NT2/D1 (cell line): ENCODE measurements around the gene PLXNA4.

Experiments
- DNase-seq: peaks from one replicate; pipeline ENCODE4 v3.0.0-alpha.2; 2011; ENCODE audit warnings: low read depth, low spot score
- H3K27me3 ChIP-seq: 2 replicates; pipeline ENCODE4 v1.6.0; 2011; ENCODE audit warnings: mild to moderate bottlenecking; ENCODE audit not compliant: insufficient read length, insufficient read depth
- H3K36me3 ChIP-seq: 2 replicates; pipeline ENCODE4 v1.6.1; 2011; ENCODE audit warnings: mild to moderate bottlenecking, low read length, mixed read lengths; ENCODE audit not compliant: insufficient read depth, insufficient read length
- H3K4me1 ChIP-seq: 2 replicates; pipeline ENCODE4 v1.5.1; 2011; ENCODE audit not compliant: insufficient read depth, insufficient read length
- H3K4me3 ChIP-seq: 2 replicates; pipeline ENCODE4 v1.5.1; 2011; ENCODE audit warnings: low read depth; ENCODE audit not compliant: insufficient read length
- H3K9ac ChIP-seq: 2 replicates; pipeline ENCODE4 v1.6.0; 2011; ENCODE audit warnings: low read depth; ENCODE audit not compliant: insufficient read length
- H3K9me3 ChIP-seq: 2 replicates; pipeline ENCODE4 v1.5.1; 2011; ENCODE audit warnings: mild to moderate bottlenecking, low read length; ENCODE audit not compliant: insufficient read depth
- SUZ12 ChIP-seq: IDR thresholded peaks from 2 replicates; pipeline ENCODE4 v1.6.1; 2011; ENCODE audit not compliant: insufficient read length, insufficient read depth; ENCODE audit errors: extremely low read depth
- YY1 ChIP-seq: IDR thresholded peaks from 2 replicates; pipeline ENCODE4 v1.6.1; 2011; ENCODE audit not compliant: insufficient read length, insufficient read depth
- ZNF274 ChIP-seq: IDR thresholded peaks from 2 replicates; pipeline ENCODE4 v1.6.1; 2011; ENCODE audit warnings: mild to moderate bottlenecking, low read depth, low read length

Gene PLXNA4

DNA sequence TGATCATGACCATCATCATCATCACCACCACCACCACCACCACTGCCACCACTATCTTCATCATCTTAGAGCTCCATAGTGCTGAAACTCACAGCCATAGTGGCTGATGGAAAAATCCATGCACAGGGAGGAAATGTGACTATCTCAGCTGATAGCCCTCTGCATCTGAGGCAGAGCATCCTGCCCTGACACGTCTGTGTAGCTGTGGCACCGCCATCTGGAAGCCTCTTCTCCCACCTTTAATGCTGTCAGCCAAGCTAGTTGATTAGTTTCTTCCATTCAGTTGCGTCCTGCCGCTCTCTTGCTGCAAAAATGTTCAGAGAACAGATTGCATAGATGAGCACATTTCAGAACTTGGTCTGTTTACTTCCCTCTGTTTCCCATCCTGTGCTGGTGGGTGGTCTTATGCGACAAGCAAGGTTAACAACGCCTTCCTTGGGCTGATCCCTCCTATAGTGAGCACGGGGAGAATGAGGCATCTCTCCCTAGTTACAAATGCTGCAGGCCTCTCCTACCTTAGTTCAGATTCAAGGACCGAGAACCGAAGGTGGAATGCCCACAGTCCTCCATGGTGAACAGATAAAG lies 478.6 kb downstream of the PLXNA4 start:
- Histone ChIP-seq H3K27me3 (no peaks in the 10 kb centered on the region), H3K36me3 (no peaks in the 10 kb centered on the region), H3K4me1 (no peaks in the 10 kb centered on the region), H3K9me3 (no peaks in the 10 kb centered on the region), H3K4me3 (no peak overlapping the region), H3K9ac (no peak overlapping the region)
- TF ChIP-seq YY1 (no peak), SUZ12 (no peak)
- DNase-seq = no peak

DNA sequence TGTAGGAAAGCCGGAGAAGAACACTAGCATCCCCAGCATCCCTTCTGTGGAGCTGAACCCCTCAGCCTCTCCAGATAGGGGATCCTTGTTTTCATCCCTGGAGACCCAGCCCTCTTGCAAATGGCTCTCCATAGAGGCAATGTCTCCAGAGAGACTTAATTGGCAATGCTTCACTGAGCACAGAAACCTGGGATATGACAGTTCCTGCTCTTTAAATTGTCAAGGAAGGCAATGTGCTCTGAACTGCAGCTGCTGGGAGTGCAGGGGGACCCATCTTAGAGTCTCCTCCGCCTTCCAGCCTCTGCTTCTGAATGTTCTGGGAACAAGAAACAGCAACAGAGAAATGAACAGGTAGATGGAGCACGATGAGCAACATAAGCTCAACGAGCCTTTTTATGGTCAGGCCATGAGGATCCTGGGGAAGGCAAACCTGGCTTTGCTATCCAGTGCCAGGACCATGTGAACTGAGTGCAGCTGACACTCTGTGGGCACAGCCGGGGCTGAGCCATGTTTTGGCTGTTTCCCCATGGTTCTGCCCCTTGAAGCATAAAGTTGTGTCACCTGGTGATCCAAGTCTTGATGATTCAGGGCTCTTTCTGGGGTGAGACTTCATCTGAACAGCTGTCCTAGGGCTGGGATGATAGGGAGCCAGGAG lies 481.0 kb downstream of the PLXNA4 start:
- H3K4me1 ChIP-seq = no peaks in the 10 kb centered on the region
- H3K9ac ChIP-seq = no peak overlapping the region
- H3K4me3 ChIP-seq = no peak overlapping the region
- no peaks in the 10 kb centered on the region for H3K9me3 ChIP-seq
- no peak for DNase-seq
- peaks cover 4% of the 10 kb centered on the region for H3K27me3 ChIP-seq
- H3K36me3 ChIP-seq = no peaks in the 10 kb centered on the region
- TF ChIP-seq ZNF274 = no peak
- TF ChIP-seq SUZ12 = no peak
- TF ChIP-seq YY1 = no peak

DNA sequence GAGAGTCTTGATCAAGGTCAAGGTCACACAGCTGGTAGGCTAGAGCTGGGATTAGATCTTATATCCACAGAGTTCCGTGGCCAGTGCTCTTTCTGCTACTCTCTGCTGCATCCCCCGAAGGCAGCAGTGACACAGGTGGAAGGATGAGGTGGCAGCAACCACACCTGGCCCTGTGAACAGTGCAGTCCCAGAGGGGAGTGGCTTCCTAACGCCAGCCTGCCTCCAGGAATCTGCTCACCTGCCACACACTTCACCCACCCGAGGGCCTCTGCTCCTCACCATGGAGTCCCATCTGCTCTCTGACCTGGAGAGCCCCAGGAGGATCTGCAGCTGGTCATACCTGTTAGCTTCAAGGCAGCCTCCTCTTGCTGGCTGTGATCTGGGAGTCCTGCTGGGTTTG lies 484.2 kb downstream of the PLXNA4 start:
- no peaks in the 10 kb centered on the region for H3K36me3 ChIP-seq
- no peak for TF ChIP-seq YY1
- no peak for TF ChIP-seq ZNF274
- no peak for TF ChIP-seq SUZ12
- no peak overlapping the region for H3K9ac ChIP-seq
- H3K9me3 ChIP-seq = no peaks in the 10 kb centered on the region
- H3K27me3 ChIP-seq = peaks cover 4% of the 10 kb centered on the region
- no peaks in the 10 kb centered on the region for H3K4me1 ChIP-seq
- no peak overlapping the region for H3K4me3 ChIP-seq
- no peak for DNase-seq

DNA sequence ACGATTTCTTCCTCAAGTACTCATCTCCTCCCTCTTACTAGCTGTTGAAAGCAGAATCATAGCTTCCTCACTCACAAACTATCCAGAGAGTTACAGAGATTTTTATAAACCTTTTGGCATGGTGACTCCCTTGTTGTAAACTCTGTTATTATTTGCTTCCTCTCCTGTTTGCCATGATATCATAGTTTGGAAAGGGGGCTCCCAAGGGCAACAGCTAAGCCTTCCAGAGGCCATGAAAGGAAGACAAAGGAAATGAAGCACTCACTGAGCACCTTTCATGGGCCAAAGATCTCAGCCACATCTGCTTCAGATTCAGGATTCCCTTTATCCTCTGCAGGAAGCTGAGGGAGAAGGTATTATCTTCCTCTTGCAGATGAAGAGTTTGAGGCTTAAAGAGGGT lies 484.6 kb downstream of the PLXNA4 start:
- no peak for DNase-seq
- no peaks in the 10 kb centered on the region for H3K4me1 ChIP-seq
- H3K9me3 ChIP-seq = no peaks in the 10 kb centered on the region
- no peaks in the 10 kb centered on the region for H3K36me3 ChIP-seq
- H3K27me3 ChIP-seq = peaks cover 4% of the 10 kb centered on the region
- no peak overlapping the region for H3K4me3 ChIP-seq
- TF ChIP-seq ZNF274 = no peak
- TF ChIP-seq YY1 = no peak
- no peak for TF ChIP-seq SUZ12
- no peak overlapping the region for H3K9ac ChIP-seq

DNA sequence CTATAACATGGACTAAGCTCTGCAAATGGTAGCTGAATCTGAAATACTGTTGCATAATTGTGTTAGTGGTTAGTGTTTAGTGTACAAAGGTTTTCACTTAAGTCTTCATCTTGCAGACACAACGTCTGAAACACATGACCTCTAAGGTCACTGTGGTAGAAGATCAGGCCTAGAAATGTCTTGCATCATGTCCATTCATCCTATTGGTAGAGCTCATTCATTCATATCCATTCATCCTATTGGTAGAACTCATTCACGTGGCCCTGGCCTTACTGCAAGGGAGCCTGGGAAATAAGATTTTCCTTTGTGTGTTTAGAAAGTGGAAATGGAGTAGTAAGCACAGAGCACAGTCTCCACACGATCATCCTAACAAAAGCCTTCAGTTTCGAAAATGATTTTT lies 485.8 kb downstream of the PLXNA4 start:
- no peak overlapping the region for H3K9ac ChIP-seq
- peaks cover 4% of the 10 kb centered on the region for H3K27me3 ChIP-seq
- H3K9me3 ChIP-seq = no peaks in the 10 kb centered on the region
- H3K4me1 ChIP-seq = no peaks in the 10 kb centered on the region
- H3K36me3 ChIP-seq = no peaks in the 10 kb centered on the region
- DNase-seq = no peak
- no peak overlapping the region for H3K4me3 ChIP-seq
- TF ChIP-seq SUZ12 = no peak
- TF ChIP-seq YY1 = no peak
- TF ChIP-seq ZNF274 = no peak

DNA sequence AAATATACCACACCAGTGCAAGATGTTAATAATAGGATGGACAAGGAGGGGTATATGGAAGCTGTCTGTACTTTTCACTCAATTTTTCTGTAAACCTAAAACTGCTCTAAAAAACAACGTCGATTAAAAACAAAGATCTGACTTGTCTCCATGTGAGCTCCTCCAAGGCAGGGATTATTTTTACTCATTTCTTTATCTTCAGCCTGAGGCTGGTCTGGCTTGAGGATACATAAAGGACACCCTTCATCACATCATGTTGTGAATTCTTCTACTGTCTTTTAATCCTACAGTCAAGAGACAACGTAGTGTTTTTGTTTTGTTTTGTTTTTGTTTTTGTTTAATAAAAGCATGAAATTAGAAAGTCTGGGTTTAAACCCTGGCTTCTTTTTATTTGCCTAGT lies 486.9 kb downstream of the PLXNA4 start:
- no peak for DNase-seq
- Histone ChIP-seq H3K4me1 (no peaks in the 10 kb centered on the region), H3K9me3 (0 out of 2 replicates have a peak, but pooled peaks cover 4% of the 10 kb centered on the region), H3K4me3 (no peak overlapping the region), H3K36me3 (no peaks in the 10 kb centered on the region), H3K9ac (no peak overlapping the region), H3K27me3 (peaks cover 4% of the 10 kb centered on the region)
- no peak for TF ChIP-seq SUZ12
- TF ChIP-seq YY1 = no peak
- TF ChIP-seq ZNF274 = no peak

DNA sequence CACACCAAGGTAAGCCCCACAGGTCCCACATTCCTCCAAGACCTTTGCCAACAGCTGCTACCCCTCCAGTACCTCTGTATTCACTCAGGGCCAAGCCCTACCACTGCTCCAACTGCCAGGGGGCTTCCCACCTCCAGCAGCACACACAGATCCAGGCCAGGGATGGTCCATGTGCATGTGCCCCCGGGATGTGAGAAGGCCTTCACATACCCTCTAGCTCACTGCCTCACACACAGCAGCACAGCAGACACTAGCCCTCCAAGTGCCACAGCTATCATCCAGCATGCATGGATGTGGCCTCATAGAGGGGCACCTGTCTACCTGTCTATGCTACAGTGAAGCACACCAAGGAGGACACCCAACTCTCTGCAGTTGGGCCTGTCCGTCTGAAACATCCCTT lies 488.8 kb downstream of the PLXNA4 start:
- 0 out of 2 replicates have a peak, but pooled peaks cover 4% of the 10 kb centered on the region for H3K9me3 ChIP-seq
- no peaks in the 10 kb centered on the region for H3K4me1 ChIP-seq
- no peak overlapping the region for H3K4me3 ChIP-seq
- TF ChIP-seq ZNF274 (no peak), YY1 (no peak), SUZ12 (no peak)
- peaks cover 3% of the 10 kb centered on the region for H3K27me3 ChIP-seq
- H3K36me3 ChIP-seq = no peaks in the 10 kb centered on the region
- DNase-seq = no peak
- no peak overlapping the region for H3K9ac ChIP-seq
